Stimulated activated CD4-positive, alpha-beta T cell treated with anti-CD3 and anti-CD28 coated beads, Interleukin-1b, Interleukin-23, amount 100 ng/mL, for 24 hours (primary cell): ENCODE measurements around the gene TAMALIN.

Experiments
- DNase-seq, 4 experiments: peaks; one replicate each; pipeline ENCODE4 v3.0.0-alpha.2; 2020; ENCODE audit warnings: low read depth in 4 of 4, low spot score in 1 of 4

TAMALIN gene

GRCh38 chr12:52054833-52055730 is 48.3 kb downstream of the TAMALIN start:
- no peak for DNase-seq

- DNase-seq: no peak
Observed at GRCh38 chr12:52055731-52056711, 49.3 kb downstream of the TAMALIN start.

- no peak for DNase-seq
Observed at GRCh38 chr12:52056801-52057637, 50.3 kb downstream of the TAMALIN start.

- DNase-seq: no peak
Observed at GRCh38 chr12:52057638-52058576, 51.2 kb downstream of the TAMALIN start.

GRCh38 chr12:52058631-52059361 is 52.0 kb downstream of the TAMALIN start:
- no peak for DNase-seq

- no peak for DNase-seq
Observed at GRCh38 chr12:52059582-52060497, 53.1 kb downstream of the TAMALIN start.

GRCh38 chr12:52060498-52061177 is 53.9 kb downstream of the TAMALIN start:
- no peak for DNase-seq

- no peak for DNase-seq
Observed at GRCh38 chr12:52061470-52062166, 54.9 kb downstream of the TAMALIN start.

GRCh38 chr12:52062167-52063081 is 55.7 kb downstream of the TAMALIN start:
- DNase-seq: no peak

- DNase-seq: no peak
Observed at GRCh38 chr12:52063082-52063924, 56.6 kb downstream of the TAMALIN start.

GRCh38 chr12:52063981-52064649 is 57.4 kb downstream of the TAMALIN start:
- no peak for DNase-seq
